Stimulated activated CD4-positive, alpha-beta T cell treated with anti-CD3 and anti-CD28 coated beads, Interleukin-4, amount 100 ng/mL, for 48 hours (primary cell): ENCODE measurements around the gene LKAAEAR1.
"Not testable (repeated sequence)": the region's sequence is repeated elsewhere in the genome, so short reads cannot be mapped to it uniquely, and the experiment has no call there.

Source experiments
- DNase-seq, 2 donors: peaks; one replicate each; pipeline ENCODE4 v3.0.0-alpha.2; 2020; ENCODE audit warnings: low read depth in 2 of 2

The LKAAEAR1 gene, protein sequence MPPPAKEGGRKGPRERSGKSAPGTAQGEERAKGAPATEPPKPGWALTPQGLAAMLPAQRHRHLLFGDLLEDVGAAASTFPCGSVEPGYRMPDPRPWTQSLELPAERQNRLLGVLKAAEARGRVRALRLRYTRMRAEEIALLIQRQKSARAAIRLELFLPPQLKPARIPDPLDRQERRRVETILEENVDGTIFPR

DNA sequence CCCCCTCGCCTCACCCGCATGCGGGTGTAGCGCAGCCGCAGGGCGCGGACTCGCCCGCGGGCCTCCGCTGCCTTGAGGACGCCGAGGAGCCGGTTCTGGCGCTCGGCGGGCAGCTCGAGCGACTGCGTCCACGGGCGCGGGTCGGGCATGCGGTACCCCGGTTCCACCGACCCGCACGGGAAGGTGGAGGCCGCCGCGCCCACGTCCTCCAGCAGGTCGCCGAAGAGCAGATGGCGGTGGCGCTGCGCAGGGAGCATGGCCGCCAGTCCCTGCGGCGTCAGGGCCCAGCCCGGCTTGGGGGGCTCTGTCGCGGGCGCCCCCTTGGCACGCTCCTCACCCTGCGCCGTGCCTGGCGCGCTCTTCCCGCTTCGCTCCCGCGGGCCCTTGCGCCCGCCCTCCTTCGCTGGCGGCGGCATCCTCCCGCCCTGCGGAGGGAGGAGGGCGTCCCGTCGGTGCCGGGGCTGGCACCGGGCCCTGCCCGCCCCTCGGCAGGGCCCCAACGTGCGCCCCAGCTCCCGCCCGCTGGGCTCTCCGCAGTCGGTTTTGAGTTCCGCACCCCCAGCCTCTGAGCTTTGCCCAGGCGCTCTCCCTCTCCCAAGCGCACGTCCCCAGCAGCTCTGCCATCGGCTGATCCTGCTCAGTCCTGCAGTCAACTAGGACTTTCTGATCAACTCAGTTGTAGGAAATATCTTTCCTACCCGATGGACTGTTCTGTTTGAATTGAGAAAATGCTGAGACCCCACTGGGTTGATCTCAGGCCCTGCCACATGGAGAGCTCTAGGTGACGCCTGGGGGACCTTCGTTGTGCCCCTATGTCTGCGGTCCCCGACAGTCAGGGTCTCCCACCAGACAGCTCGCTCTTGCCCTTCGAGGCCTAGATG is at the start of gene LKAAEAR1:
TSS of gene LKAAEAR1 (minus strand) at position 595 of the 881 bp plus-strand sequence. CDS start at position 416, 179 bp downstream.
- DNase-seq, result no peak

DNA sequence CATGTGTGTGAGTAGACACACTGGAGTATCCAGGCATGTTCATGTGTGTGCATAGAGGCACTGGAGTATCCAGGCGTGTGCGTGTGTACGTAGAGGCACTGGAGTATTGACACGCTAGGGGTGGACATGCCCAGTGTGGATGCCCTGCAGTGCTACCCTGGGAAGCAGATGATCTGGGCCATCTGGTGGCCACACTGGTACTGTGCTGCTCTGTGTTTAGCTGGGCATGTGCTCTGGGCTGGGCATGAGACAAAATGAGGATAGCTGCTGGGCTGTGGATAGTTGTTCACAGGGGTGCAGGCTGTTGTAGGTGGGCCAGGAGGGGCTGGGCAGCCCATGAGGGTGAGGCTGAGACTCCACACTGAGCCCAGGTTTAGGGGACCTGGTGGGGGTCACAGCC is 47.2 kb upstream of the LKAAEAR1 start:
- DNase-seq, result no peak

DNA sequence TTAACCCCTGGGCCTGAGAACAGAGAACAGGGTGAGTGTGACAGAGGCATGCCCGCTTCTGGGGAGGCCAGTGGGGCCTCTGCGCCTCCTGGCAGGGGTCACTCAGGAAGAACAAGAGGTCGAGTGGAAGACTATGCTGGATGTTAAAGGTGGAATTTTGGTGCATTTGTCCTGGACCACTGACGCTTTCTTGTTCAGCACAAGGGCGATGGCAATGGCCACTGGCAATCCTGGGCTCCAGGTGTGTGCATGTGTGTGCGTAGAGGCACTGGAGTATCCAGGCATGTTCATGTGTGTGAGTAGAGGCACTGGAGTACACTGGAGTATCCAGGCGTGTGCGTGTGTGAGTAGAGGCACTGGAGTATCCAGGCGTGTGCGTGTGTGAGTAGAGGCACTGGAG is 46.7 kb upstream of the LKAAEAR1 start:
- no peak for DNase-seq

DNA sequence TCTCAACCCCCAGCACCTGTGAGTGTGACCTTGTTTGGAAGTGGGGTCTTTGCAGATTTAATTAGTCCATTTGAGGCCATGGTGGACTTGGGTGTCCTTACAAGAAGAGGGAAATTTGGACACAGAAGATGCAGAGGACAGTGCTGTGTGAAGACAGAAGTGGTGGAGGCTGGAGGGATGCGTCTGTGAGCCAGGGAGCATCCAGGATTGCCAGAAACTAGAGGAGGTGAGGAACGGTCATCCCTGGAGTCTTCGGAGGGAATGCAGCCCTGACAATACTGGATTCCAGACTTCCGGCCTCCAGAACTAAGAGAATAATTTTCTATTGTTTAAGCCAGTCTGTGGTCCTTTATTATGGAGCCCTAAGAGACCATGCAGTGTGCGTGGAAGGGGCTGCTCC is 46.1 kb upstream of the LKAAEAR1 start:
- no peak for DNase-seq

DNA sequence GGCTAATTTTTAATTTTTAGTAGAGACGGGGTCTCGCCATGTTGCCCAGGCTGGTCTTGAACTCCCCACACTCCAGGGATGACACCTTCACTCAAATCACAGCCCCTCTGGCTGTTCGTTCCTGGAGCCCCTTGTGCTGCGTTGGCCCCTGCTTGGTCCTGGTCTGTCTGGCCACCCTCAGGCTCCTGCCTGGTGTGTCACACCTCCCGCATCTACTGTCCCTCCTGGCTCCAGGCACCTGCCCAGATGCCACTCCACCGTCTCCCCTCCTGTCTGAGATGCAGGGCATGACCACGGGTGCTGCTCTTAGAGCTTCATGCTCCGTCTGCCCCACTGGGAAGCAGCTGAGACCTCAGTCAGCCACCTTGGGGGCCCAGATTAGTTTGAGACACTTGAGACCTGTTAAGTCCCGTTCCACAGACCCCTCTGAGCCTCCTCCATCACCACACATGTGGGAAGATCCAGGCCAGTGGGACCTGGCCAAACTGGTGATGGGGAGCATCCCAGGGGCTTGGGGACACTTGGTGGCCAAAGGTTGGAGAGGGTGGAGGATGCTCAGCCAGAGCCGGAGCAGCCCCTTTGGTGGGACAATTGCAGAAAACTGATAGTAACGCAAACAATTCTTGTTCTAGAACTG is 45.1 kb upstream of the LKAAEAR1 start:
- DNase-seq, result no peak

DNA sequence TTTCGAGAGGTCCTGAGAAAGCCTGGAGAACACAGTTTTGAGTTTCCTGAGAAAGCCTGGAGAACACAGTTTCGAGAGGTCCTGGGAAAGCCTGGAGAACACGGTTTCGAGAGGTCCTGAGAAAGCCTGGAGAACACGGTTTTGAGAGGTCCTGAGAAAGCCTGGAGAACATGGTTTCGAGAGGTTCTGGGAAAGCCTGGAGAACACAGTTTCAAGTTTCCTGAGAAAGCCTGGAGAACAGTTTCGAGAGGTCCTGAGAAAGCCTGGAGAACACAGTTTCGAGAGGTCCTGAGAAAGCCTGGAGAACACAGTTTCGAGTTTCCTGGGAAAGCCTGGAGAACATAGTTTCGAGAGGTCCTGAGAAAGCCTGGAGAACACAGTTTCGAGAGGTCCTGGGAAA is 39.3 kb upstream of the LKAAEAR1 start:
- not testable (repeated sequence) for DNase-seq

DNA sequence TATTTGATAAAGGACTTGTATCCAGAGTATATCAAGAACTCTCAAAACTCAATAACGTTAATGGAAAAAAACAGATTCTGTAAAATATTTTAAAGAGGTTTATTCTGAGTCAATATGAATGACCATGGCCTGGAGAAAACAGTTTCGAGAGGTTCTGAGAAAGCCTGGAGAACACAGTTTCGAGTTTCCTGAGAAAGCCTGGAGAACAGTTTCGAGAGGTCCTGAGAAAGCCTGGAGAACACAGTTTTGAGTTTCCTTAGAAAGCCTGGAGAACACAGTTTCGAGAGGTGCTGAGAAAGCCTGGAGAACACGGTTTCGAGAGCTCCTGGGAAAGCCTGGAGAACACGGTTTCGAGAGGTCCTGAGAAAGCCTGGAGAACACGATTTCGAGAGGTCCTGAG is 38.7 kb upstream of the LKAAEAR1 start:
- DNase-seq, result not testable (repeated sequence)

DNA sequence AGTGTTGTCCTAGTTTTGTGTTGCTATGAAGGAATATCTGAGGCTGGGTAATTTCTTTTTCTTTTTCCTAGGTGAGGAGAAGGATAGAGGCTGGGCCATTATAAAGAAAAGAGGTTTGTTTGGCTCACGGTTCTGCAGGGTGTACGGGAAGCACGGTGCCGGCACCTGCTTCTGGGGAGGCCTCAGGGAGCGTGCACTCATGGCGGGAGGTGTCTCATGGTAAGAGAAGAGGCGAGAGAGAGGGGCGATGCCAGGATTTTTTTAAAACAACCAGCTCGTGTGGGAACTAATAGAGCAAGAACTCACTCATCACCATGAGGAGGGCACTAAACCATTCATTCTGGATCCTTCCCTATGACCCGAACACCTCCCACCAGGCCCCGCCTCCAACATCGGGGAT is 37.4 kb upstream of the LKAAEAR1 start:
- DNase-seq, result no peak

DNA sequence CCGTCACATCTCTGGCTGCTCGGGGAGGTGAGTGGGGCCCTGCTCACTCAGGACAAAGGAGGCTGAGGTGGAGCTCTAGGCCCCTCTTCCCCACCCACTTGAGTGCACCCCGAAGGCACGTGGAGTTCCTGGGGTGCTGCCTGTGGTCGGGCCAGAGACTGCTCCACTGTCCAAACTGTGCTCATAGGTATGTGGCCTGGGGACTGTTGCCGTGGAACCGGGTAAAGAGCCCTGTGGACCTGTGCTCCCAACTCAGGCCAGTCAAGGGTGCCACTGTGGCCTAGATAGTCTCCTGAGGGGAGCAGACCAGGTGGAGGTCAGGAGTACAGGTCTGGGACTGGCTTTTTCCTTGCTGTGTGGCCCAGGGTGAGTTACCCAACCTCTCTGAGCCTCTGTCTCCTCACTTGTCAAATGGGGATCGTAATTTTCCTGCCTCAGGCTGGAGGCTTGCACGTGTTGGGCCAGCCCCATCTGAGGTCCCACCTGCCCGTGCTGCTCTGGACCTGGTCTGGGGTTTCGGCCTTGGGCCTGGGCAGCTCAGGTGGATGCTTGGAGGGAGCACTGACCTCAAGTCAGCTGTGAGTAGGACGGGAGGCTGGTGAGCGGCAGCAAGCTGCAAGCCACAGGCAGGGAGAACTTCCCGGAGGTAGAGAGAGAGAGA is 35.6 kb upstream of the LKAAEAR1 start:
- no peak for DNase-seq

DNA sequence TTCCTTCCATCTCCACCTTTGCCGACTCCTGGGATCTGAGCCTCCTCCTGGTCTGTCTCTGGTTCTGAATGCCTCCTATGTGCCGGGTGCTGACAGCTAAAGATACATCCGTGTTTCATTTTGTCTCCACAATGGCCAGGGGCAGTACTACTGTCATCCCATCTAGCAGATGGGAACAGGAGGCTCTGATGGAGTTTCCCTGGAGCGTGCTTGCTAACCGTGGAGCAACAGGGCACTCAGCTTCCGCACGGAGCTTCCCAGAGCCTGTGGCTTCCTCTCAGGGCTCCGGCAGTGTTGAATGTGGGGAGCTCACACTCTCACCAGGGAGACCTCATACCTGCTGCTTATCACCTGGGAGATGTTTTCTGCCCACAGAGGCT is 35.1 kb upstream of the LKAAEAR1 start:
- no peak for DNase-seq

DNA sequence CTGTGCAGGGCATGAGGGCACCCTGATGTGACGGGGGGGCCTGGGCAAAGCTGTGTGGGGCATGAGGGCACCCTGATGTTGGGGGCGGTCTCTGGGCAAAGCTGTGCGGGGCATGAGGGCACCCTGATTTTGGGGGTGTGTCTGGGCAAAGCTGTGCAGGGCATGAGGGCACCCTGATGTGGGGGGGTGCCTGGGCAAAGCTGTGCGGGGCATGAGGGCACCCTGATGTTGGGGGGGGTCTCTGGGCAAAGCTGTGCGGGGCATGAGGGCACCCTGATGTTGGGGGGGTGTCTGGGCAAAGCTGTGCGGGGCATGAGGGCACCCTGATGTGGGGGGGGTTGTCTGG is 33.2 kb upstream of the LKAAEAR1 start:
- not testable (repeated sequence) for DNase-seq

DNA sequence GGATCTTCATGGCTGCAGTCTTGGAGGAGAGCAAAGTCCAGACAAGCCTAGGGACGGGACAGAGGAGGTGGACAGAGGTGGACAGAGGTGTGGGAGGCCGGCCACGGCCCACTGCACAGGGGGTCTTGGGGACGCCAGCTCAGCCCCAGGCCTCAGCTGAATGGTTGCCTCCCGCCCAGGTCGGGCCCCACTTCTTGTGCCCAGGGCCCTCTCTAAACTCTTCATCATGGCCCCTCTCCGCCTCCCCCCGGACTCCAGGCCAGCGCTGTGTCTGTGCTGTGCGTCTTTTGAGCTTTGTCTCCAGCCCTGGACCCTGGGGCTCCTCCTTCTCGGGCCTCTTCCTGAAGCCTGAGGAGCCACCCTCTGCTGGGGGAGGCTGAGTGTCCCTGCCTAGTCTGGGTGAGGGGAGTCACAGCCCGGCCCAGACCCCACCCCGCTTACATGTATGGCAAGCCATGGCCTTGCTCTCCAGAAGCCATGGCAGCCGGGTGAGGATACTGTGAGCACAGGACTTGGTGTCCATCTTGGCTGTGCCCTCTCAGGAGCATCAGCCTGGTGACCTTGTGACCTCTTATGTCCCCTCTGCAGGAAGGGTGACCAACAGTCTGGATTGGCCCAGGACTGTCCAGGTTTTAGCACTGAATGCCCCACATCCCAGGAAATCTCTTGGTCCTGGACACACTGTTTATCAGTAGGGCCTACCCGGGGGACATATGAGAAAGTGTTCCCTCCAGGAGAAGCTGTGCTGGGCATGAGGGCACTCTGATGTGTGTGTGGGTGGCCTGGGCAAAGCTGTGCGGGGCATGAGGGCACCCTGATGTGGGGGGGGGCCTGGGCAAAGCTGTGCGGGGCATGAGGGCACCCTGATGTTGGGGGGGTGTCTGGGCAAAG is 32.6 kb upstream of the LKAAEAR1 start:
- DNase-seq, result no peak

DNA sequence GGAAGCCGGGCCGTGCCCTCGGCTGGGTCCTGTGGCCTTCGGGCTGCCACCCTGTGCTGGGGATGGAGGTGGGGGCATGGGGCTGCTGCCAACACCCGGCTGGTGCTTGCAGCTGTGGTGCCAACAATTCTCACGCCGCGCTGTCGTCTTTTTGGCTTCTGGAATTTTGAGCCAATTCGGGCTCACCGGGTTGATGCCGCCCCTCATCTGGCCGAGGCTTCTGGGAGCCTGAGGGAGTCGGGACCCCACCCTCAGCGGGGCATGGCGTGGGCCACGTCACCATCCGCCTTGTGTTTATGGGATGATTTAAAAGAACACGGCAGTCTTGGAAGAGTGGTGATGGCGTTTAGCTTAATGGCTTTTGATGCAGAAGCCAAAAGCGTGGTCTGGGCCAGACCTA is 31.8 kb upstream of the LKAAEAR1 start:
- no peak for DNase-seq

DNA sequence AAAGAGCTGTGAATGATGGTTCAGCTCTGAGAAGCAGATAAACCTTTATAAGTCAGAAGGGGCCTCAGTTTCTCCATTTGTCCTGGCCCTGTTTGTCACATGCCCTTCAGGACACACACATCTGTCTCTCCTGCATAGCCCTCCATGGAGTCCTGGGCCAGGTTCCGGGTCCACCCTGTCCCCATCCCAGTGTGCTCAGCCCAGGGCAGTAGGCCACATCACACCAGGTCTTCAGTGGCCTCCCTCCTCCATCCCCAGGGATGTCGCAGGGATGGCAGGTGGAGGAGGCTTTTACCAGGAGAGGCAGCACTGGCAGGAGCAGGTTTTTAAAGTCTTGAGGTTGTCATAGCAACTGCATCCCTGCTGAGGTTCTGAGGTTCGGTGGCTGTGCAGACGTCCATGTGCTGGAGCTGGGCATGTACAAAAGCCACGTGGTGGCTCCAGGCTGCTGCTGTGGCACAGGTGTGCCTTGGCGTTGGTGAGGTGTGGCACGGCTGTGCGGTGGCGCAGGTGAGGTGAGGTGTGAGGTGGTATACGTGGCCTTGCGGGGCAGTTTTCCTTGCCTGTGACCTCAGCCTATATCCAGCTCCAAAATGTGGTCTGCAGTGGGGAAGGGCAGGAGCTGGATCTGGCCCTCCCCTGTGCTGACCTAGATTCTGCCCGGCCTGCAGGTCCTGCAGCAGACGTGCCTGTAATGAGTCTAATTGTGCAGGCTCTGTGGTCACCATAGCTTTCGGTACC is 31.1 kb upstream of the LKAAEAR1 start:
- no peak for DNase-seq

DNA sequence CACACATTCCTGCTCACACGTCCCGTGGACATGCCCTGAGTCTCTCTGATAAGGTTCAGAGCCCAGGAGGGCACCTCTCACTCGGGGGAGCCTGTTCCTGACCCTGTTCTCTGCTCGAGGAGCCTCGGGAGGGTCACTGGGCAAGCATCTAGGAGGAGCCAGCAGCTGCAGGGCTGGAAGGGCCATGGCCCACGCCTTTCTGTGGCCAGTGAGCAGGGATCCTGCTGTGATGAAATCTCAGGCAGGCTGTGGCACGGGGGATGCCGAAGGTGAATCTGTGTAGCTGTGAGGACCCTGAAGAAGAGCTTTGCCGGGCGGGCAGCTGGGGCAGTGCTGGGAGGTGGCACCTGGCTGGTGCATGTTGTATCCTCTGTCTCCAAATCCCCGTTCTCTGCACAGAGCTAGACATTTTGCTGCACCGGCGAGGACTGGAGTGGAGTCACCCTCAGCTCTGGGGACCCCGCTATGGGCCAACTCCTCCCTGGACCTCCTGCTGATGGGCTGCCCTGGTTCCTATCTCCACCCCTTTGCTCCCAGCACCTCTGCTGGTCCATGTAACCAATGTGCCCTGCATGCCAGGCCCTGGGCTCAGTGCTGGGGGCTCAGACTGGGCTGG is 30.3 kb upstream of the LKAAEAR1 start:
- no peak for DNase-seq

DNA sequence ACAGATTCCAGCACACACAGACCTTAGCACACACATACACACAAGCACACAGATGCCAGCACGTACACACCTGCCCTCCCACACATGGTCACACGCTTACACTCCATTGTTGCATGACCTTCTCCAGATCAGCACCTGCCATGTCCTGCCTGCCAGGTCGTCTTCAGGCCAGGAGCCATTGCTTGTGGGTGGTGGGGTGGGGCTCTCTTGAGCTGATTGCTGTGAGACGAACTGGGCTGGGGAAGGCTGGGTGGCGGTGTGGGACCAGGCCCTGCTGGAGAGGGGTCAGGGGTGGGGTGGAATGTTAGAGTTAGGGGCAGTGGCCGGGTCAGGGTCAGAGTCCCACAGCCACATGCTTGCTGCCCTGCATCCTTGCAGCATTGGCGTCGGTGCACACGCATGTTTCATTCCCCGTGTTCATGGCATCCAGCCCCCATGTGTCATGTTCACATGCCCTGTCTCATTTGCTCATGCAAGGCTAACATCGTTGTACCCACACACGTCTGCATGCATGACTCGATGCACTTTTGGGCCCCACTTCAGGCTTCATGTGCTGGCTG is 29.7 kb upstream of the LKAAEAR1 start:
- DNase-seq, result no peak

DNA sequence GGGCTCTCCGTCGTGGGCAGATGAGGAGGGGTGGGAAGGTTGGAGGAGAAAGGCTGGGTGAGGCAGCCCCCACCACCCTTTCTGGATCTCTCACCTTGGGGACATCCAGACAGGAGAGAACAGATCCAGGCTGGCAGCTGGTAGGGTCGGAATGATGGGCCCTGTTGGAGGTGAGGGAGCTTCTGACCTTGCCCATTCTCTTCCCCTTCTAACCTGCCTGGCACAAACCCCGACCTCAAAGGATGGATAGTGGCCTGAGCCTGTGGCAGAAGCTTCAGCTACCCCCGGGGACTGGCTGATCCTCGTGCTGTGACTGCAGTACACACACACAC is 29.2 kb upstream of the LKAAEAR1 start:
- DNase-seq, result no peak

DNA sequence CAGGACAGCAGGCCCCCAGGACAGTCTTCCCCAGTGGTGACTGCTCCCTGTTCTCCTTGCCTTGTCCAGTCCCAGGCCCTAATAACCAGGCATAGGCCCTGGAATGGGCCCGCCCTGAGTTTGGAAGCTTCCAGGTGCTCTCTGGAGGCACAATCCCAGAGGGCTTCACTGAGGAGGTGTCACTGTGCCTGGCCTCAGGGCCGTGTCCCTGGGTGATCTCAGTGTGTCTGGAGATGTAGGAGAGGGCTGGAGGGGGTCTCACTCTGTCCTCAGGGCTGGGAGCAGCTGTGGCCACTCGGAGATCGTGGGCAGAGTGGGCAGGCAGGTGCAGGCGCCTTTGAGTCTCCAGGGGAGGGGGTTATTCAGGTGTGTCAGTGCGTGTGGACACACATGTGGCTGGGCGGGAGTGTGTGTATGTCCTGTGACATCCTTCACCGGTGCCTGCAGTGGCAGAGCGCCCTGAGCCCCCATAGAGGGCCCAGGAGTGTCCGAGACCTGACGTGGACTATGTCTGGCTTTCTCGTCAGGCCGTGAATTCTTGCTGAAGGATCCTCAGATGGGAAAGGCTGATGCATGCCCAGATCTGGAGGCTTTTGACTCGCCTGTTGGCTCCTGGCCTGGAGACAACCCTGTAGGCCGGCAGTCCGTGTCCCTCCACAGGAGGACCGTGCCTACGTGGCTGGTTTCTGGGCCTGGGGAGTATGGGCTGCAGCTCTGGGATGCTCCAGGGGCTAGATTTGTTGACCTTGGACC is 28.7 kb upstream of the LKAAEAR1 start:
- DNase-seq, result no peak
